ENCODE data around the gene BCL6B.
"Not testable (repeated sequence)": the region's sequence is repeated elsewhere in the genome, so short reads cannot be mapped to it uniquely, and the experiment has no call there.

The BCL6B gene

DNA sequence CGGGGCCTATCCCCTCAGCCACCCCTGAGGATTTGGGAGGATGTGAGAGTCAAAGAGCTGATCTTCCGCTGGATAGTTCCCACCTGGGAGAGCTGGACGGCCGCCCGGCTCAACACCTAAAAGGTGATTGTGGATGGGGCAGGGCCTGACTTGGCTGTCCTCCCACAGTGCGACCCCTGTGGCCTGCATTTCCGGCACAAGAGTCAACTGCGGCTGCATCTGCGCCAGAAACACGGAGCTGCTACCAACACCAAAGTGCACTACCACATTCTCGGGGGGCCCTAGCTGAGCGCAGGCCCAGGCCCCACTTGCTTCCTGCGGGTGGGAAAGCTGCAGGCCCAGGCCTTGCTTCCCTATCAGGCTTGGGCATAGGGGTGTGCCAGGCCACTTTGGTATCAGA lies 4.5 kb downstream of the BCL6B start:
- DNase-seq (ENCODE audit: low read depth in 2 of 2), result no peak

DNA sequence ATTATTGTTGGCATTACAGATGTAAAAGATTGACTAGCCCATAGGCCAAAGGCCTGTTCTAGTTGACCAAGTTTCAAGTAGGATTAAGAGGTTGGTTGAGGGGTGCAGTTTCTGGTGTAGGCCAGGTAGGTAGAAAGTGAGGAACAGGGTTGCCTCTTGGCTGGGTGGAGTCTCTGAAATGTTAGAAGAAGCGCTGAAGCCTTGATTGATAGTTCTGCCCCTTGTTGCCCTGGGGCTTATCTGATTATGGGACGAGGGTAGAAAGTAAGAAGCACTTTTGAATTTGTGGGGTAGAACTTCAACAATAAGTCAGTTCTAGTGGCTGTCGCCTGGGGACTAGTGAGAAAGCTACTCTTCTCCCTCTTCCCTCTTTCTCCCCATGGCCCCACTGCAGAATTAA lies 6.2 kb downstream of the BCL6B start:
- no peak for DNase-seq (ENCODE audit: low read depth in 2 of 2)

- no peak for DNase-seq (ENCODE audit: low read depth in 2 of 2)
Measured at GRCh38 chr17:7029659-7030058, 6.8 kb downstream of the BCL6B start.

DNA sequence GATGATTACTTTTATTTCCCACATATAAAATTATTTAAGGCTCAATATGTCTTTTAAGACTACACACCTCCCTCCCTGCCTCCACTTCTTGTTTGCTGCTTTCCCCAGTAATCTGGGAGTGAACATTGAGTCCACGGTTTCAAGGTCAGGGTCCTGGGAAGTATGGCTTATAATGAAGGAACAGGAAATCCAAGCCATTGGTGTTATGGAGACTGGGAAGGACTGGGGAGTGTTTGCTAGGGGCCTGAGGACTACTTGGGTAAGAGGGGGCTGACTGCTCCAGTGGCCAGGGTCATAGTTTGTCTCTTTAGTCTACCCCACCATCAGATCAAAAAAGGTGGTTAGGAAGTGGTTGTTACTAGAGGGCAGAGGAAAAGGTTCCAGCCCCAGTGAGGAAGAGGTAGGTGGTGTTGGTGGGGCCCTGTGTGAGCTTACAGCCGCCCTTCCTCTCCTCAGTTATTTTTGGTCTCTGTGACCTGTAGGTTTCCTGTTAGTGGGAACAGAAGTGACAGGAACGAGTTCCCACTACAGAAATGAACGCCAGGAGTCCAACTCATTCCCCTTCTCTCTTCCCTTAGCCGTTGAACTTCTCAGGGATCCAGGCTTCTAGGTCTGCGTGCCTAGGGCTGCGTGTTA lies 12.2 kb downstream of the BCL6B start:
- DNase-seq (ENCODE audit: low read depth in 2 of 2), result no peak

- peak; percentile 93 to 97 for DNase-seq (ENCODE audit: low read depth in 2 of 2)
Measured at GRCh38 chr17:7035591-7036368, 12.9 kb downstream of the BCL6B start, which contains the start of gene SLC16A13. Gene SLC16A13 (plus strand): TSS chr17:7036015. CDS start chr17:7036383, 368 bp downstream.

GRCh38 chr17:7038025-7038862 lies 15.4 kb downstream of the BCL6B start:
- DNase-seq (ENCODE audit: low read depth in 2 of 2), result no peak

DNA sequence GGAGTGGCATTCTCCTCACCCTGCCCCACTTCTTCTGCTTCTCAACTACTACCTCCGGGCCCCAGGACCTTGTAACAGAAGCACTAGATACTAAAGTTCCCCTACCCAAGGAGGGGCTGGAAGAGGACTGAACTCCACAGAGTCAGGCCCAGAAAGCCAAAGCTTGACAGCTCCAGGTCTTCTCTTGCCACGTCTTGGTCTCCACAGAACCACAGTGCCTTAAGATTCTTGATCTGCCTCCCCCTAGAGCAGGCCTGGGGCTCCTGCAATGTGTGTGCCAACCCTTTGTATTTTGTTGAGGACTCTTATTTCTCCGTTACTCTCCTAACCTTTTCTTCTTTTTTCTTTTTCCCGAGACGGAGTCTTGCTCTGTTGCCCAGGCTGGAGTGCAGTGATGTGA lies 17.0 kb downstream of the BCL6B start:
- no peak for DNase-seq (ENCODE audit: low read depth in 2 of 2)

DNA sequence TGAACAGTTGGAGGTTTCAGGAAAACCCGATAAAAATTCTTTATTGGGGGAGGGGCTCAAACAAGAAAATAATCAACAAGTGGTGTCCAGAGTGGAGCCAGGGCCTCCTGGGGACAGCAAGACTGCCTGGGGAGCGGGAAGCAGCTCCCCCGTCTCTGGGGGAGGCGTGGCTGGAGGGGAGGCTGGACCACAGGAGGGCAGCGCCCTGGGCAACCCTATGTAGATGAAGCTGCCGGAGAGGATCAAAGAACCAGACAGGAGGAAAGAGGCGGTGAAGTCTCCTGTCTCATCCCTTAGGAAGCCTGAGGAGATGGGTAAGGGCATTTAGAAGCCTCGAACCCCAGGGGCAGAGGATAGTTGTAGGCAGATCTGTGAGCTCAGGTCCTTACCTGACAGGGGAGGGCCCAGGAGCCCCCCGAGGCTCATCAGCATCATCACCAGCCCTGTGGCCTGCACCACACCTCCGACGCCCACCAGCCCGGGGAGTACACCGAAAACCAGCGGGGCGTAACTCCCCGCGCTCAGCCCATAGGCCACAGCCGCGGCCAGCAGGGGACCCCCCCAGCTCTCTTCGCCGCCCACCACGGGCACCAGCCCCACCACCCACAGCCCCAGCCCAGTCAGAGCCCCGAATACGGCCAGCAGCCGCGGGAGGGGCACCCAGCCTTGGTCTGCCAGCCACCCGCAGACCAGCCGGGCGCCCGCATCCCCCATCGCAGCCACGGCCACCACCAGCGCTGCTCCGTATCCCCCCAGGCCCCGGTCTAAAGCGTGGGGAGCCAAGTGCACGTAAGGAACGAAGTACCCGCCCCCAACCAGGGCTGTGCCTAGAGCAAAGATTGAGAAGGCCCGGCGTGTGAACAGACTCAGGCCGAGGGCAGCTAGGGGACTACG lies 19.0 kb downstream of the BCL6B start:
- no peak for DNase-seq (ENCODE audit: low read depth in 2 of 2)

- DNase-seq (ENCODE audit: low read depth in 2 of 2), result no peak
Measured at GRCh38 chr17:7042501-7043181, 19.8 kb downstream of the BCL6B start.

- DNase-seq (ENCODE audit: low read depth in 2 of 2), result no peak
Measured at GRCh38 chr17:7043182-7043496, 20.3 kb downstream of the BCL6B start.

DNA sequence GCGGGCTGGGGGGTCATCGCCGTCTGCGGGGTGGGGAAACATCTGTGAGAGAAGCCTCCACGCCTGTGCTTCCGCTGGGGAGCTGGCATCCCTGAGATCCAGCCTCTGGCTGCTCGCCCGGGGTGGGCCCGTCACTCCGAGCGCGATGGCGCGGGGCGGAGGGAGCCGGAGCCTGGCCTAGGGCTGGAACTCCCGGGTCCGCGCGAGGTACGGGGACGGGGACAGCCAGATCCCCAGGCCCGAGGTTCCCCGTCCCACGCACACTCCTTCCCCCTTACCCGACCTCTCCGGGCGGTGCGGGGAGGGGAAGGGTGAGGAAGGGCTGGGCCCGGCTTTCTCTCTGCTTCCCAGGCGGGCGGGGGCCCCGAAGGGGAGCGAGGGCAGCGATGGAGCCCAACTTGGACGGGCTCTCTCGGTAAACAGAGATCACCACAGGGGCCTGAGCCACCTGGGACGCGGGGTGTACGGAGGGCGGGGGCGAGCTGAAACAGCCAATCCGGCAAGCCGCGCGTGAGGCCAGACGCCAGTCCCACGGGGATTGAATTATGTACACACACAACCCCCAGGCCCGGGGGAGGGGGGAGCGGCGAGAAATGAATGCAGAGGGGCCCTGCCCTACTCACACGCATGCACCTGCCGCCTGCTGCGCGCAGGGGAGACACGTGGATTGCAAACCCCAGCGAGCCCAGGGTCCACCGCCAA lies 20.8 kb downstream of the BCL6B start, which contains the start of gene SLC16A11:
Gene SLC16A11 (minus strand): TSS at position 596 of the 702 bp plus-strand sequence. CDS start 579 bp downstream, at position 17.
- no peak for DNase-seq (ENCODE audit: low read depth in 2 of 2)

DNA sequence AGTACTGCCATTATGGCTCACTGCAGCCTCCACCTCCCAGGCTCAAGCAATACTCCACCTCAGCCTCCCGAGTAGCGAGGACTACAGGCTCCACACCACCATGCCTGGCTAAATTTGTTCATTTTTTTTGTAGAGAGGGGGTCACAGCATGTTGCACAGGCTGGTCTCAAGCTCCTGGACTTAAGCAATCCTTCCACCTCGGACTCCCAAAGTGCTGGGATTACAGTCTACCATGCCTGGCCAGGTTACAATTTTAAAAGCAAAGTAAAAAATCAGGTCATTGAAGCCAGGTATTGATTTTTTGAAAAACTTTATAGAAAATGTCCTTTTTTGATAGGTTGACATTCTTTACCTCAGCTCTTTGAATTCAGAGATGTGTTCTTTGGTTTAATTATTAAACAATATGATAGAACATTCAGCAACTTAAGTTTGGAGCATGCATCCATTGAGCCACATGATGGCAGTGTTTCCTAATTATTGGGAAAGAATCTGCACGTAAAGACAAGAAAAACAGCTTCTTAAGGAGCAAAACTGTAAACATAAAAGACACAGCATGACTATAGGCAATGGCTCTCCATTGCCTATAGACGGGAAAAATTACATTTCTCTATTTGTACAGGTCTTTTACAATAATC lies 22.8 kb downstream of the BCL6B start:
- no peak for DNase-seq (ENCODE audit: low read depth in 2 of 2)

DNA sequence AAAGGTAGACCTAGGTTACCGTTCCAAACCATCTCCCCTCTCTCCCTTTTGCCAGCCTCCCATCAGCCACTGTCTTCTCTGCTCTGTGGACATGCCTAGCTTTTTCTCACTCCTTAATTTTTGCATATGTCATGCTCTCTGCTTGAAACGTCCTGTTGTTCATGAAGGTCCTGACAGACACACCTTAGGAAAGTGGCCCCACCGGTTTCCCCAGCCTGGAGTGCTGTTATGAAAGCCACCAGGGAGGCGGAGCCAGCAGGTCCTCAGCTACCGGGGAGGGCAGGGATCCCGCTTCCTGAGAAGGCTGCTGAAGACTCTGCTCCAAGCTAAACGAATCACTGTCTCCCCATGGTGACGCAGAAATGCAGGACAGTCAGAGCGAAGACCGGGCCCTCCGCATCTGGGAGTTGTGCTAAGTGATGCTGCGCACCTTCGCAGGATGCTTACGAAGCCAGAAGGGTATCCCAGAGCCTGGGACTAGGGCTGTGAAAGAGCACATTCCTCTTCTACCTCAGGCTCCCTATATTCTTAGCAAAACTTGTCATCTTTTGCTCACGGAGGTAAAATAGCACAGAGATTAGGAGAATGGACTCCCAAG lies 23.4 kb downstream of the BCL6B start:
- DNase-seq (ENCODE audit: low read depth in 2 of 2), result no peak

- DNase-seq (ENCODE audit: low read depth in 2 of 2), result peak in 1 of 2 donors; percentile 50
Measured at GRCh38 chr17:7046725-7047397, 24.0 kb downstream of the BCL6B start.

GRCh38 chr17:7047566-7047965 lies 24.7 kb downstream of the BCL6B start:
- DNase-seq (ENCODE audit: low read depth in 2 of 2), result no peak

DNA sequence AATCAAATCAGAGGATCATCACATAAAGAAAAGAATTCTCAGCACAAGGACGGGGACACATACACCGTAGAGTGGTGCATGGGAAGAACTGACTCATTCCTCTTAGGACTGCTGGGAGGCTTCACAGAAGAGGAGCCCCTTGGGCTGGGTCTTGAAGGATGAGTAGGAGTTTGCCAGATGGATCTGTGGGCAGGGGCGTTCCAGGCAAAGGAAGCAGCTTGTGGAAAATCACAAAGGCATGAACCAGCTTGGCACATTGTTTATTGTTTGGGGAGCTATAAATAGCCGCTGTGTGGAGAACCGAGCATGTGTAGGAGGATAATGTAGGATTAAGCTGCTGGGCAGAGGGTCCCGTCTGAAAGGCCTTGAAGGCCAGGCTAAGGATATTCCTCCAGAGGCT lies 26.1 kb downstream of the BCL6B start:
- DNase-seq (ENCODE audit: low read depth in 2 of 2), result no peak

DNA sequence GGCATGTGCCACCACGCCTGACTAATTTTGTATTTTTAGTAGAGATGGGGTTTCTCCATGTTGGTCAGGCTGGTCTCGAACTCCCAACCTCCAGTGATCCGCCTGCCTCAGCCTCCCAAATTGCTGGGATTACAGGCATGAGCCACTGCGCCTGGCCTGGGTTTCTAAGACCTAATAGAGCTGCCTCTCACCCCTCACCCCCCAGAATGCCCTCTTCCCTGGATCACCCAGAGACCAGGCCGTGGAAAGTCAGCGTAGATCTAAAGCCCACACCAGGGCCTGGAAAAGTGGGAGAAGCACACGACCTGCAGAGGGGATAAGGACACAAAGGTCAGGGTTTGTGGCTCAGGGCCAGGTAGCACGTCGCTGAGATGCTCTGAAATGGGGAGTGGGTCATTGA lies 27.7 kb downstream of the BCL6B start:
- DNase-seq (ENCODE audit: low read depth in 2 of 2), result not testable (repeated sequence)

- DNase-seq (ENCODE audit: low read depth in 2 of 2), result no peak
Measured at GRCh38 chr17:7056386-7056785, 33.5 kb downstream of the BCL6B start.
